H1 (cell line): ENCODE data around the gene GRAP. TPM values are rescaled to one million over a fixed set of nuclear protein-coding genes. Genes with fewer than 3 reads are reported as not detected.

ENCODE experiments used
- CHD1 ChIP-seq: IDR thresholded peaks from 2 replicates; pipeline ENCODE4 v1.6.1; 2012; ENCODE audit warnings: low read depth, low read length, improper control_type of control experiment
- SP4 ChIP-seq: IDR thresholded peaks from 2 replicates; pipeline ENCODE4 v1.6.1; 2012; ENCODE audit warnings: low read length, inconsistent platforms
- polyA plus RNA-seq, 7 experiments: library from polyadenylated mRNA; depleted of rRNA in 3 of 7; stranded (reverse) in 5 of 7; unstranded in 2 of 7; fragments of >200 nt in 5 of 7; fragments of 200-250 nt in 2 of 7; gene quantifications; 1 replicate in 5 of 7; 2 replicates in 1 of 7; 4 replicates in 1 of 7; pipeline versions ENCODE4 v1.2.1 to v1.2.3, GENCODE V29; 2011 to 2013; ENCODE audit warnings: missing spikeins in 2 of 7, mixed read lengths in 2 of 7
- total RNA-seq: library from RNA; stranded (reverse); fragmentation: NEBNext Ultra II Directional; extraction: Animal tissue kit (Norgen Biotek cat#: 25700); gene quantifications from 2 replicates; pipeline ENCODE4 v1.2.1, GENCODE V29; 2021

The GRAP gene
- total and polyA plus RNA-seq, 2 of the 8 experiments (the other 6 are each of a cell fraction or from before 2014, with no cell fraction given) = 0.18 to 0.24 TPM

GRCh38 chr17:19004421-19005136, 42.2 kb downstream of the GRAP start, which contains the start of gene FAM83G (continued):
- TF ChIP-seq SP4 (no peak), CHD1 (no peak)
